WTC11 (cell line): Measurements from ENCODE around the gene ZNF48. TPM values are rescaled to one million over a fixed set of nuclear protein-coding genes. Genes with fewer than 3 reads are reported as not detected.

Source experiments
- ATAC-seq: fragments of 200-7000 bp; cut with Tn5 transposase; 2 replicates; pipeline ENCODE4 v1.10.0; 2021; ENCODE audit warnings: mild to moderate bottlenecking, moderate library complexity
- CTCF ChIA-PET: fragments of 300-600 bp; sonication (Branson Sonifier 250); formaldehyde crosslinking; loops from one replicate; lab custom pipeline; 2021; ENCODE audit warnings: antibody characterized with exemption; lab: Charles Lee
- POLR2A ChIA-PET: fragments of 350-600 bp; sonication (Branson Sonifier 250); formaldehyde crosslinking; loops from one replicate; lab custom pipeline; 2021; ENCODE audit warnings: antibody characterized with exemption; lab: Charles Lee
- DNase-seq: peaks from one replicate; pipeline ENCODE4 v3.0.0; 2021; ENCODE audit warnings: low spot score
- H3K27ac Mint-ChIP-seq: 2 replicates; pipeline ENCODE4 v1.8.0; 2021; ENCODE audit warnings: mixed read lengths
- H3K27me3 Mint-ChIP-seq: 2 replicates; pipeline ENCODE4 v1.8.0; 2021; ENCODE audit warnings: low read depth, mild to moderate bottlenecking, moderate library complexity, mixed read lengths
- H3K36me3 Mint-ChIP-seq: 2 replicates; pipeline ENCODE4 v1.8.0; 2021; ENCODE audit warnings: mixed read lengths
- H3K4me1 Mint-ChIP-seq: 2 replicates; pipeline ENCODE4 v1.8.0; 2022; ENCODE audit warnings: mixed read lengths
- H3K4me3 Mint-ChIP-seq: 2 replicates; pipeline ENCODE4 v1.8.0; 2021; ENCODE audit warnings: mild to moderate bottlenecking, moderate library complexity, mixed read lengths
- H3K9me3 Mint-ChIP-seq: 2 replicates; pipeline ENCODE4 v1.8.0; 2021; ENCODE audit warnings: mixed read lengths
- ERG ChIP-seq: fragments of 250-450 bp; sonication (Bioruptor Pico); IDR thresholded peaks from 2 replicates; pipeline ENCODE4 v1.8.0; 2021; ENCODE audit warnings: mild to moderate bottlenecking
- ESRRA ChIP-seq: sonication (generic); formaldehyde crosslinking; IDR thresholded peaks from 2 replicates; pipeline ENCODE4 v1.8.1; 2022; ENCODE audit warnings: mild to moderate bottlenecking, missing genetic modification reagents, borderline replicate concordance
- FOXJ3 ChIP-seq: sonication (generic); formaldehyde crosslinking; IDR thresholded peaks from 2 replicates; pipeline ENCODE4 v1.9.0; 2021; ENCODE audit warnings: missing genetic modification reagents, mild to moderate bottlenecking, borderline replicate concordance
- FOXP1 ChIP-seq: sonication (generic); formaldehyde crosslinking; IDR thresholded peaks from 2 replicates; pipeline ENCODE4 v1.8.0; 2022; ENCODE audit warnings: missing genetic modification reagents, mild to moderate bottlenecking, moderate library complexity, borderline replicate concordance
- JUN ChIP-seq: sonication (generic); formaldehyde crosslinking; IDR thresholded peaks from 2 replicates; pipeline ENCODE4 v1.8.0; 2023; ENCODE audit warnings: mild to moderate bottlenecking, missing genetic modification reagents
- NR2C2 ChIP-seq: sonication (generic); formaldehyde crosslinking; IDR thresholded peaks from 2 replicates; pipeline ENCODE4 v1.8.0; 2022; ENCODE audit warnings: mild to moderate bottlenecking, missing genetic modification reagents
- OVOL2 ChIP-seq: fragments of 250-450 bp; sonication (Bioruptor Pico); IDR thresholded peaks from 2 replicates; pipeline ENCODE4 v1.9.0; 2021; ENCODE audit warnings: mild to moderate bottlenecking, borderline replicate concordance
- SOX15 ChIP-seq: fragments of 250-450 bp; sonication (Bioruptor Pico); IDR thresholded peaks from 2 replicates; pipeline ENCODE4 v1.9.0; 2021; ENCODE audit warnings: mild to moderate bottlenecking
- ZNF232 ChIP-seq: sonication (generic); formaldehyde crosslinking; IDR thresholded peaks from 2 replicates; pipeline ENCODE4 v1.8.0; 2022; ENCODE audit warnings: mild to moderate bottlenecking, missing genetic modification reagents
- ZNF671 ChIP-seq: fragments of 250-450 bp; sonication (Bioruptor Pico); IDR thresholded peaks from 2 replicates; pipeline ENCODE4 v1.8.0; 2021; ENCODE audit warnings: mild to moderate bottlenecking
- total RNA-seq: library from RNA; stranded (reverse); gene quantifications from 3 replicates; pipeline ENCODE4 v1.2.3, GENCODE V29; 2021
- TF ChIP-seq, protein P1 (sequence below): sonication (generic); formaldehyde crosslinking; conservative IDR thresholded peaks from 2 replicates; pipeline ENCODE4 v1.8.1; 2023; ENCODE audit warnings: mild to moderate bottlenecking, low read depth, missing genetic modification reagents, moderate library complexity
- TF ChIP-seq, protein P2 (sequence below): sonication (generic); formaldehyde crosslinking; IDR thresholded peaks from 2 replicates; pipeline ENCODE4 v1.8.1; 2022; ENCODE audit warnings: missing genetic modification reagents, borderline replicate concordance
- TF ChIP-seq, protein P3 (sequence below): sonication (generic); formaldehyde crosslinking; IDR thresholded peaks from 2 replicates; pipeline ENCODE4 v1.8.0; 2023; ENCODE audit warnings: mild to moderate bottlenecking, missing genetic modification reagents
- TF ChIP-seq, protein P4 (sequence below): sonication (generic); formaldehyde crosslinking; IDR thresholded peaks from 2 replicates; pipeline ENCODE4 v1.8.0; 2022; ENCODE audit warnings: mild to moderate bottlenecking, missing genetic modification reagents

The ZNF48 gene
- total RNA-seq, 1 experiment from 2014 or later, result 39.3 TPM

- H3K27me3 Mint-ChIP-seq, result no peaks in the 10 kb centered on the region; the same call in 1 of the 2 replicates
- H3K9me3 Mint-ChIP-seq, result no peaks in the 10 kb centered on the region
- no peak for TF ChIP-seq ZNF671 (CRISPR knock-in tag)
- TF ChIP-seq ESRRA, result no peak
- TF ChIP-seq ERG (CRISPR knock-in tag), result no peak
- TF ChIP-seq OVOL2 (CRISPR knock-in tag), result no peak
- no peak for TF ChIP-seq NR2C2
- TF ChIP-seq FOXJ3, result no peak
- TF ChIP-seq, protein P1, sequence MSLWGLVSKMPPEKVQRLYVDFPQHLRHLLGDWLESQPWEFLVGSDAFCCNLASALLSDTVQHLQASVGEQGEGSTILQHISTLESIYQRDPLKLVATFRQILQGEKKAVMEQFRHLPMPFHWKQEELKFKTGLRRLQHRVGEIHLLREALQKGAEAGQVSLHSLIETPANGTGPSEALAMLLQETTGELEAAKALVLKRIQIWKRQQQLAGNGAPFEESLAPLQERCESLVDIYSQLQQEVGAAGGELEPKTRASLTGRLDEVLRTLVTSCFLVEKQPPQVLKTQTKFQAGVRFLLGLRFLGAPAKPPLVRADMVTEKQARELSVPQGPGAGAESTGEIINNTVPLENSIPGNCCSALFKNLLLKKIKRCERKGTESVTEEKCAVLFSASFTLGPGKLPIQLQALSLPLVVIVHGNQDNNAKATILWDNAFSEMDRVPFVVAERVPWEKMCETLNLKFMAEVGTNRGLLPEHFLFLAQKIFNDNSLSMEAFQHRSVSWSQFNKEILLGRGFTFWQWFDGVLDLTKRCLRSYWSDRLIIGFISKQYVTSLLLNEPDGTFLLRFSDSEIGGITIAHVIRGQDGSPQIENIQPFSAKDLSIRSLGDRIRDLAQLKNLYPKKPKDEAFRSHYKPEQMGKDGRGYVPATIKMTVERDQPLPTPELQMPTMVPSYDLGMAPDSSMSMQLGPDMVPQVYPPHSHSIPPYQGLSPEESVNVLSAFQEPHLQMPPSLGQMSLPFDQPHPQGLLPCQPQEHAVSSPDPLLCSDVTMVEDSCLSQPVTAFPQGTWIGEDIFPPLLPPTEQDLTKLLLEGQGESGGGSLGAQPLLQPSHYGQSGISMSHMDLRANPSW (CRISPR knock-in tag), result no peak
- TF ChIP-seq, protein P2, sequence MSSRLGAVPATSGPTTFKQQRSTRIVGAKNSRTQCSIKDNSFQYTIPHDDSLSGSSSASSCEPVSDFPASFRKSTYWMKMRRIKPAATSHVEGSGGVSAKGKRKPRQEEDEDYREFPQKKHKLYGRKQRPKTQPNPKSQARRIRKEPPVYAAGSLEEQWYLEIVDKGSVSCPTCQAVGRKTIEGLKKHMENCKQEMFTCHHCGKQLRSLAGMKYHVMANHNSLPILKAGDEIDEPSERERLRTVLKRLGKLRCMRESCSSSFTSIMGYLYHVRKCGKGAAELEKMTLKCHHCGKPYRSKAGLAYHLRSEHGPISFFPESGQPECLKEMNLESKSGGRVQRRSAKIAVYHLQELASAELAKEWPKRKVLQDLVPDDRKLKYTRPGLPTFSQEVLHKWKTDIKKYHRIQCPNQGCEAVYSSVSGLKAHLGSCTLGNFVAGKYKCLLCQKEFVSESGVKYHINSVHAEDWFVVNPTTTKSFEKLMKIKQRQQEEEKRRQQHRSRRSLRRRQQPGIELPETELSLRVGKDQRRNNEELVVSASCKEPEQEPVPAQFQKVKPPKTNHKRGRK (CRISPR knock-in tag), result no peak
- ChIA-PET POLR2A (no interaction called here), CTCF (interaction anchor here (0.7 to 5.0 kb wide), 4 partner anchors 18 to 263 kb away, joined by 3 to 28 read pairs (median 8); partner anchors contain the start of gene TBC1D10B)
- peak overlapping the region; percentile 48 for H3K4me3 Mint-ChIP-seq
- ATAC-seq (no peak), DNase-seq (no peak)
- H3K27ac Mint-ChIP-seq, result no peak overlapping the region
- H3K36me3 Mint-ChIP-seq, result peaks cover 35% of the 10 kb centered on the region
- H3K4me1 Mint-ChIP-seq, result peaks cover 21% of the 10 kb centered on the region
Observed at GRCh38 chr16:30352488-30353401, 42.5 kb upstream of the ZNF48 start.

GRCh38 chr16:30353438-30354129 is 41.6 kb upstream of the ZNF48 start:
- Mint-ChIP-seq H3K36me3 (peaks cover 35% of the 10 kb centered on the region), H3K27me3 (no peaks in the 10 kb centered on the region; the same call in 1 of the 2 replicates), H3K4me3 (peak overlapping the region; percentile 93), H3K27ac (no peak overlapping the region), H3K9me3 (no peaks in the 10 kb centered on the region), H3K4me1 (peaks cover 21% of the 10 kb centered on the region)
- no peak for DNase-seq
- CTCF ChIA-PET, result interaction anchor here (0.7 to 5.0 kb wide), 7 partner anchors 7 to 321 kb away, joined by 3 to 28 read pairs (median 4); partner anchors contain the start of gene TBC1D10B
- ATAC-seq, result no peak
- TF ChIP-seq, protein P3, sequence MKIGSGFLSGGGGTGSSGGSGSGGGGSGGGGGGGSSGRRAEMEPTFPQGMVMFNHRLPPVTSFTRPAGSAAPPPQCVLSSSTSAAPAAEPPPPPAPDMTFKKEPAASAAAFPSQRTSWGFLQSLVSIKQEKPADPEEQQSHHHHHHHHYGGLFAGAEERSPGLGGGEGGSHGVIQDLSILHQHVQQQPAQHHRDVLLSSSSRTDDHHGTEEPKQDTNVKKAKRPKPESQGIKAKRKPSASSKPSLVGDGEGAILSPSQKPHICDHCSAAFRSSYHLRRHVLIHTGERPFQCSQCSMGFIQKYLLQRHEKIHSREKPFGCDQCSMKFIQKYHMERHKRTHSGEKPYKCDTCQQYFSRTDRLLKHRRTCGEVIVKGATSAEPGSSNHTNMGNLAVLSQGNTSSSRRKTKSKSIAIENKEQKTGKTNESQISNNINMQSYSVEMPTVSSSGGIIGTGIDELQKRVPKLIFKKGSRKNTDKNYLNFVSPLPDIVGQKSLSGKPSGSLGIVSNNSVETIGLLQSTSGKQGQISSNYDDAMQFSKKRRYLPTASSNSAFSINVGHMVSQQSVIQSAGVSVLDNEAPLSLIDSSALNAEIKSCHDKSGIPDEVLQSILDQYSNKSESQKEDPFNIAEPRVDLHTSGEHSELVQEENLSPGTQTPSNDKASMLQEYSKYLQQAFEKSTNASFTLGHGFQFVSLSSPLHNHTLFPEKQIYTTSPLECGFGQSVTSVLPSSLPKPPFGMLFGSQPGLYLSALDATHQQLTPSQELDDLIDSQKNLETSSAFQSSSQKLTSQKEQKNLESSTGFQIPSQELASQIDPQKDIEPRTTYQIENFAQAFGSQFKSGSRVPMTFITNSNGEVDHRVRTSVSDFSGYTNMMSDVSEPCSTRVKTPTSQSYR (CRISPR knock-in tag), result no peak
- TF ChIP-seq ZNF232 (CRISPR knock-in tag) (no peak), SOX15 (no peak), ERG (CRISPR knock-in tag) (no peak), FOXP1 (CRISPR knock-in tag) (no peak), JUN (no peak)
- TF ChIP-seq, protein P4, sequence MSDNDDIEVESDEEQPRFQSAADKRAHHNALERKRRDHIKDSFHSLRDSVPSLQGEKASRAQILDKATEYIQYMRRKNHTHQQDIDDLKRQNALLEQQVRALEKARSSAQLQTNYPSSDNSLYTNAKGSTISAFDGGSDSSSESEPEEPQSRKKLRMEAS (CRISPR knock-in tag), result no peak
- TF ChIP-seq, protein P1 (CRISPR knock-in tag), result no peak
- TF ChIP-seq, all 79 proteins: peak for 0
- POLR2A ChIA-PET, result no interaction called here
